IPS DF 19.7 (cell line): Measurements from ENCODE around the gene USP2.

Source experiments
- DNase-seq: peaks from one replicate; pipeline ENCODE4 v3.0.0-alpha.2; 2013; ENCODE audit warnings: low read depth, low spot score

USP2 gene

DNA sequence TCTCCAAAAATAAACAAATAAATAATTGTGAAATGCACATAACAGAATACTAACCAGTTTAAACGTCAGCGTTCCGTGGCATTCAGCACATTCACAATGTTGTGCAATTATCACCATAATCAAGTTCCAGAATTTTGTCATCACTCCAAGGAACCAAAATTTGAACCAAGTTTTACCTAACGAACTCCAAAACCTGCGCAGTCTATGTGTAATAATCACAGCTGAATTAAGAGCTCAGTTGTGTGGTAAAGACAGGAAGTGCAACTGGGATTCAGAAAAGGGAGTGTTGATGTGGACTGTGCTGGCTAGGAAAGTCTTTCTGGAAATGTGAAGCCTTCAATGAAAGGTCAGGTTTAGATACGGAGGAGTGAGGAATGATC lies 59.1 kb downstream of the USP2 start:
- no peak for DNase-seq

DNA sequence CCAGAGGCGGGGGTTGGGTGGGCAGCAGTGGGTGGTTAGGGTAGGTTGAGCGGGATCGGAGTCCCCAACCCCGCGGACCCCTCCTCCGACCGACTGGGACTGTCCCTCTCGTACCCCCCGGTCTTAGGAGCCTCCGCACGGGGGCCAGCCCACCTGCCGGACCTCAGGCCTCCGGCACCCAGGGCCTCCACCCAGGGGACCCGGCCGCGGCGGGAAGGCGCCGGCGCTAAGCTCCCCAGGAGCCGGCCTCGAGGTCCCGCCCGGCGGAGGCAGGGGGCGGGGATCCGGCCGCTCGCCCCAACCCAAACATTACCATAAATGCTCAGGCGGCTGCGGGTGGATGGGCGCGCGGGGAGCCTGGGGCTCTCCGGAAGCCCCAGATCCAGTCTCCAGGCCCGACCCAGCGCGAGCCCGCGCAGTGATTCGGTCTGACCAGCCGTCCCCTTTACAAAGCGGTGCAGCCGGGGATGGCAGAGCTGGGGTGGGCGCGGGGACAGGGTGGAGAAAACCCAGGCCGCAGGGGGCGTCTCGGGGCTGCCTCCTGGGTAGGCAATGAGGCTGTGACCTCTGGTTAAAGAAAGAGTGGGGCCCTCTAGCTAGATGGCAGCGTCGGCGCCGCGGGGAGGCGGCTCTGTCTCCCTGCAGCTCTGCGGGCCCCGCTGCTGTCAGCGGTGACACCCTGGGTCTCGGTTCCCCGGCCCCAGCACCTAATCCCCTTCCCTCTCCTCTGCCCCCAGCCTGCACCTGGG lies 60.5 kb downstream of the USP2 start:
- DNase-seq, result no peak

GRCh38 chr11:119320240-119320775 lies 61.2 kb downstream of the USP2 start:
- no peak for DNase-seq

DNA sequence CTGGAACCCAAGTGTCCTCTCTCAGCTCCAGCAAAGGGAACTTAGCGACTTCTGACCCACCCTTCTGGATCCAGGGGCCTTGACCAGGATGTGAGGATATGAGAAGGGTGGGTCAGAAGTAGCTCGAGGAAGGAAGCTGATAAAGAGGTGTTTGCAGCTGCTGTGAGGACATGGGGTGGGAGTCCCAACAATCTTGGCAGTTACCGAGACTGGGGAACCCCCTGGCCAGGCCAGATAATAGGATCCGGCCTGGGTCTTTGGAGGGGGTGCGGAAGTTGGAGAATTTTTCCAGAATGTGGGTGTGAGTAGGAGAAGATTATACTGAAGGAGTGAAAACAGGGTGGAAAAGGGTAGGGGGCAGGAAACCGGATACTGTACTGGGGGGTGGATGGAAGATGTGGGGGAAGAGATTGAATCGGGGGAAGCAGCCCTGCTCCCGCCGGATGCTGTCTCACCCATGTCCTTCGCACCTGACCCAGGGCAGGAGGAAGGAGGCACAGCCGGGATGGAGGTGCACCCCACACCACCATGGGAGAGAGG lies 61.7 kb downstream of the USP2 start:
- no peak for DNase-seq

GRCh38 chr11:119319136-119319699 lies 62.3 kb downstream of the USP2 start:
- DNase-seq, result no peak

- no peak for DNase-seq
Measured at GRCh38 chr11:119318240-119319135, 63.0 kb downstream of the USP2 start.

DNA sequence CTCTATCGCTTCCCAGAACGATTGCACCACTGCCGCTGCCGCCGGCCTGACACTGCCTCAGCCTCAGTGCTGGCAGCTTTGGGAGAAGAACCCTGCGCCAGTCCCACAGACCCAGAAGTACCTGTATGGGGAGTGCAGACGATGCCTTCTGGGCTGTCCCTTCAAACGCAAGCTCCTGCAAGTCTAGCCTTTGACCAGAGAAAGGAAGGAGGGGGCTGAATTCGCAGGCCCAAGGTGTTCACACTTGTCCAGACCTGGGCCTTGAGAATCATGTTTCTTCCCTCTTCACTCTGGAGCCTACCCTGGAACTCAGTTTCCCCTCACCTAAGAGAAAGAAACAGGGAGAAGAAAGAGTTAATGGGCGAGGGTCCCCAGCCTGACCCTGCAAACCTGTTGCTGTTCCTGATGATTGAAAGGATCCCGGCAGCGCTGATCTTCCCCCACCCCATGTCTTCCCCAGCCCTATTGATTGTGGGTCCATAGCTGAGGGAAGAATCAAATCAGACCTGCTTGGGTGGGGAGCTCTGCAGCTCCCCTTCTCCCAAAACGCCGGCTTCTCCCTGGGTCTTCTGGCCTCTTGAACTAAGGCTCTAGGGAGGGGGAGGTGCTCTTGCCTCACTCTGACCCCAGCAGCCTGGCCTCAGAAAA lies 63.8 kb downstream of the USP2 start:
- DNase-seq, result no peak

DNA sequence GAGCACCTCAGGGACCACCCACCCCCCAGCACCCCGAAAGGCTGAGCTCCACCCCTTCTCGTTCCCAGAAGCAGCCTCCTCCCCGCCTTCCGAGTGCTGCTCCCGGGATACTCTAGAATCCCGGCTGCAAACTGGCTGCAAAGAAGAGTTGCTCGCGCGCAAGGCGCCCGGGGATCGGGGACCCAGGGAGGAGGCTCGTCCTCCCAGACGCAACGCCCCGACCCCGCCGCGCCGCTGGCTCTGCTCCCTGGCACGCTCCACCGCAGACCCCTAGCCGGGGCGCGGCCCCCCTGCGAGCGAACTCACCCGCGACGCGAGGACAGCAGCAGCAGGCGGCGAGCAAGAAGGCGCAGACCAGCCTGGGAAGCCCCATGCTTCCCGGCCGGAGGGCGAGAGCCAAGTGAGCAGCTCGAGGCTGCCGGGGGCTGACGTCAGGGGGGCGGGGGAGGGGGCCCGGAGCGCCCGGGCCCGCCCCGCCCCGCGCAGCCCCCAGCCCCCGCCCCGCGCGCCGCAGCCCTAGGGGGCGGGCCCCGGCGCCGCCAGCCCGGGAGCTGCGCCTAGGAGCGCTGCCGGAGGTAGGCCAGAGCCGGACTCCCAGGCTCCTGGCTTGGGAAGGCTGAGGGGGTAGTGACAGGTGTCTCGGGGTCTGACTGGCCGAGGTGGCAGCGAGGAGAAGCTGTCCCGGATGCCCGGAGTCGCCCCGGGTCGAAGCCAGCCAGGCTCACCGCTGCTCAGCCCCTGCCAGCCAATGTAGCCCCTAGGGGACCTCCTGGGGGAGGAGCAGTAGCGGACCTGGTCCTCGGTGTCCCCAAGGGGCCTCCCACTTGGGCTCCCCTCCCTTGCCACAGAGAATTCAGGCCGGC lies 64.5 kb downstream of the USP2 start, which contains the start of gene MCAM:
Gene MCAM, minus strand, starts transcription at position 402 of the 863 bp plus-strand sequence. Its CDS starts 29 bp downstream, at position 373.
- no peak for DNase-seq

DNA sequence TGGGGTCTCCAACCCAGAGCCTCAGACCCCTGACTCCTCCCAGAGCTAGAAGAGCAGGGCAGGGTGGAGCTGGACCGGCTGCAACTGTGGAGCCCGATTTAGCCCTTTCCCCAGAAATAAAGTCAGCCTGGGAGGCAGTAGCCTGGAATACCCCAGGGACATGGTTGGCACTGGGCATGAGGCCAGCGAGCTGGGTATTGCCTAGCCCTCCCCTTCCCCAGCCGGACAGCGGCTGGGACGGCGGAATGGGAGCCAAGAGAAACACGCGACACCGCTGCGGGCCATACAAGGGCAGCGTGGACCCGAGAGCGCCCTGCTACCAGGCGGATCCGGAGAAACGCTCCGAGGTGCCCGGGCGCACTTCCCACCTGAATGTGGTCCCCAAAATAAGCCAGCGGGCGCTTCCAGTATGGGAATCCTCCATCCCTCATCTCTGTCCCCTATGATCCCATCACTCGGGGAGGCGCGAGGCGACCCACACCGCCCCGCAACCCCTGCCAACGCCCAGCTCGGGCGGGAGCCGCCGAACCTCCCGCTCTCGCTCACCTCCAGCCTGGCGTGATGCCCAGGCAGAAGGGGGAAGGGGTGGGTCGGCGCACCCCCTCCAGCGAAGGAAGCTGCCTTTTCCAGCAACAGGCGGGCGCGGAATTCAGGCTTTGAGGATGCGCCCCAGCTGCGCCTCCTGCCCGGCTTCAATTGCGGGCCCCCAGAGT lies 65.3 kb downstream of the USP2 start:
- DNase-seq, result no peak

DNA sequence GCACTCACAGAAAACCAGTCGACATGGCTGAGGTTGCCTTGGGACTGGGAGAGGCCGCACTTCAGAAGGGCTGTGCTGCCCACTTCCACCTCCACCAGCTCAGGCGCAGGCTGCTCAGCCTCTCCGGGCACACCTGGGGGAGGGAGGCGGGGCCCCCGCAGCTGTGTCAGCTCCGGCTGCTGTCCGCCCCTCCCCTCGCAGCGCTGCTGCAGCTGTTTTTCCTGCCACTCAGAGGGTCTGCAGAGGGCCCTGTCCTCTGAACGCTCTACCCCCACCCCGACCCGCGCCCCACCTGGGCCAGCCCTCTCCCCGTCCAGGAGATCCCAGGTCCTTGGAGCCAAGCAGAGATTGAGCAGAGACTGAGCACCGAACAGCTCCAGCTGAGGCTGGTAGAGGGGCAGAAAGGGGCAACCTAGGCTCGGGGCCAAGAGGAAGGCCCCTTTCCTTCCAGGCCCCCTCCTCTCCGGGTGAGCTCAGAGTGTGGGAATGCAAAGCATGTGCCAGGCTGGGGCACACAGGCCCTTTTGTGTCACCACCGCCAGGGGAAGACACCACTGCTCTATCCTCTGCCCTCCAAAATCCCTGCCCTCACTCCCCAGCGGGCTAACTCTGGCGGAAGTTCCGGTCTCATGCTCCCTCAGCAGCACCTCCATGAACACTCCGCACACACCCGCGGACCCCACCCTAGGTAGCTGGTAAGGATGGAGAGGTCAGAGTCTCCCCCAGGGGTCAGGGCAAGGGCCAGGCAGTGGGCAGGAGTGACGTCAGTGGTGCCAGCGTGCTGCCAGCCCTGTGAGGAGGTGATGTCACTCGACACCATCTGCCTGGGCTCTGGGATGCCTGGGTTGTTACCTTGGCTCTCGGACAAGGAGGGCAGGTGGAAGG lies 66.1 kb downstream of the USP2 start:
- DNase-seq, result no peak

DNA sequence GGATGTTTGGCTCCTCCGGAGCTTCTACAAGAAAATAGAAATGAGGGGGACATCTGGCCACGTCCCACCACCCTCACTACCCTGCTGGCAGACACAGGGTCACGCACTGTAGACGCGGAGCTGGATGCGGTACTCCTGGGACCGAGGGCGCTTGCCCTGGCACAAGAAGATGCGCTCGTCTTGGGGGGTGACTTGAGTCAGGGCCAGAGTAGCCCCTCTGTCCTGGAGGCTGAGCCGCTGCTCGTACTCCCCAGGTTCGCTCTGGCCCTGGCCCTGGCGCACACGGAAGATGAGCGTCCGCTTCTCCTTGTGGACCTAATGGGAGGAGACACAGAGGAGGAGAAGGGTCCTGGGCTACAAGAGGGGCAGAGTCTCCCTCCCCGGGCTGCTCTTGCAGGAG lies 66.8 kb downstream of the USP2 start:
- no peak for DNase-seq

GRCh38 chr11:119310682-119311052 lies 70.8 kb downstream of the USP2 start:
- DNase-seq, result no peak

DNA sequence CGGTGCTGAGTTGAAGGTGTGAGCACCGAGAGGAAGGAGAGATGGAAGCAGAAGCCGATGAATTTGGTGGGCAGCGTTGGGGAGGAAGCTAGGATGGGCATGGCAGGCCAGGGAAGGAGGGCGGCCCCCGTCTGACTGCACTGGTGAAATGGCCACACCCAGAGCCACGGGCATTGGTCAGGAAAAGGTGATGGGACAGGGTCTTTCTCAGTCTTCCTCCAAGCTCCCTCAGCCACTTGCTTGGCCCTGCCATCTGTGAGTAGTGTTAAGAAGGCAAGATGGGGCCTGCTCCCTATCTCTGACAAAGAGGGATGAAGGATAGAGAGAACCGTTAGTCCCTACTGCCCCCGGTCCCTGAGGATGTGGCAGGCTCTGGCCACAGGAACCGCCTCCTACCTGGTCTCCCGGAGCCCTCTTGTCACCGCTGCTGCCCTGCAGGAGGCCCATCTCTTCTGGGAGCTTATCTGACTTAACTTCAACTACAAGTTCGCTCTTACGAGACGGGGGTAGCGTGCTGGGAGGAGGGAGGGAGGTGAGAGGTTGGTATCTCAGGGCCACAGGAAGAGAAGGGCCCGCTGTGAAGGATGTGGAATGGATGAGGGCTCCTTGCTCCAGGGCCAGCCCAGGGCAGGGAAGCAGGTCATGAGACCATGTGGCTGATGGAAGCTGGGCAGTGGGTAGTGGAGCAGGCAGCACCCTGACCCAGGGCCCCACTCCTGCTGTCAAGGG lies 71.4 kb downstream of the USP2 start:
- no peak for DNase-seq

DNA sequence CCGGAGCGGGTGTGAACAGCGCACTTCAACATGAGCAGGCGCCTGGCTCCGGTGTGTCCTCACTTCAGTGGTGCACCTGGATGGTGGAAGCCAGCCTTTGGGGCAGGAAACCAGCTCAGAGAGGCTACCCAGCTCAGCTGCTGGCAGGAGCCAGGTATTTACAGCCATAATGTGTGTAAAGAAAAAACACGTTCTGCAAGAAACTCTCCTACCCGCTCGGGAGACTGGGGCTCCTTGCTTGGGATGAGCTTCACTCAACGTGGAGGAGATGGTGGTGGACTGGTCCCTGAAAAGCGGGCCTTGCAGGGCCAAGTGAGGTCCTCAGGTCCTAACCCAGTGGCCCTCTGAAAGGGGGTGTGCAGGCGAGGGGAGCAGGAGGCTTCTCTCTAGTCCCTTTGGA lies 72.1 kb downstream of the USP2 start:
- no peak for DNase-seq

- no peak for DNase-seq
Measured at GRCh38 chr11:119307974-119308373, 73.5 kb downstream of the USP2 start.

- DNase-seq, result no peak
Measured at GRCh38 chr11:119307219-119307618, 74.3 kb downstream of the USP2 start.

DNA sequence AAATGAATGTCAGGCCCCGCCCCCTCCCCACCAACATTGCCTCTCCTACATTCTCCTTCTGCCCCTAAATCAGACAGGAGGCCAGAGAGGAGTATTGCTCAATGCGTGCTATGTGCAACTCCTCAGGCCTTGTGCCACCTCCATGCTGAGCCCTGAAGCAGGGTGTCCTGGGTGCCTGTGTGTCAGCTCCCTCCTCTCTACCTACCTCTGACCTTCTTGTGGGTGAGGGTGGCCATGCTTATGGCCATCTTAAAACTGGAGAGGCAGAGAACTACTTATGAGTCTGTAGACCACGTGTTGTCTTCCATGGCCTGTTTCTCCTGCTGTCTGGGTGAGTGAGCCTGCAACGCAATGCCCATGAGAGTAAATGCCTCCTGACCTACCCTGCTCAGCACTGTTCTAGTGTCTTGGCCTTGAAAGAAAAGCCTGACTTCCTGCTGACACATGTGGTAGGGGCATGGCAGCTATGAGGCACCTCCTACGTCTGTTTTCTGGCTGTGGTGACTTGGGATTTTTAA lies 75.1 kb downstream of the USP2 start:
- no peak for DNase-seq
